ENCODE measurements around the gene RCHY1.

RCHY1 gene

DNA sequence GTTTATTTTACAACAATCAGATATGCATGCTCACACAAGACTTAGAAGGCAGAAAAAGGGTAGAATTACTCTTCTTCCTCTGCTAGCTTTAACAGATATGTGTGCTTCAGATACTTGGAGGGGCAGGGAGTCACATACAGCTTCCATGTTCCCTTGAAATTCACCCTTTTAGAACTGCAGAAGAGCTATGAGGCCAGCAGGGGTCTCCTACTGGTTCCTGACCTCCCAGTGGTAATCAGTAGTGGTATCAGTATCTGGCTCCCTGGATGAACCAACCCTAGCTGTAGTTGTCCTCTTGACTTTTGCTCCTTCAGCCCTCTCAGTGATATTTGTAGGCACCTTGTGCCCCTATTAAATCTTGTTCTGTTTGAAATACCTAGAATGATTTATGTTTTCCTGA lies 81.5 kb downstream of the RCHY1 start:
- H3K9me3 ChIP-seq (ENCODE audit: severe bottlenecking), result no peaks in the 10 kb centered on the region
- ATAC-seq (ENCODE audit: low read depth), result peak; percentile 81
- no peak overlapping the region for H3K27ac ChIP-seq (ENCODE audit: poor library complexity, severe bottlenecking)
- peaks cover 6% of the 10 kb centered on the region for H3K27me3 ChIP-seq (ENCODE audit: insufficient read depth, poor library complexity, severe bottlenecking)
- no peak for DNase-seq (ENCODE audit: low spot score)
- peak; percentile 22 for TF ChIP-seq CTCF (IDR thresholded peaks at IDR 0.05; ENCODE audit: poor library complexity, severe bottlenecking)
- H3K4me1 ChIP-seq (ENCODE audit: insufficient read depth, poor library complexity, severe bottlenecking), result no peaks in the 10 kb centered on the region
- no peak overlapping the region for H3K4me3 ChIP-seq (ENCODE audit: severe bottlenecking)
- H3K36me3 ChIP-seq (ENCODE audit: low read depth), result no peaks in the 10 kb centered on the region

- TF ChIP-seq CTCF (IDR thresholded peaks at IDR 0.05; ENCODE audit: poor library complexity, severe bottlenecking), result no peak
- ATAC-seq (ENCODE audit: low read depth), result no peak
Measured at GRCh38 chr4:75429208-75429607, 85.0 kb downstream of the RCHY1 start.

More at GRCh38 chr4:75429208-75429607, 85.0 kb downstream of the RCHY1 start:
- H3K4me3 ChIP-seq (ENCODE audit: severe bottlenecking), result no peak overlapping the region
- H3K9me3 ChIP-seq (ENCODE audit: severe bottlenecking), result no peaks in the 10 kb centered on the region
- H3K27ac ChIP-seq (ENCODE audit: poor library complexity, severe bottlenecking), result no peak overlapping the region
- no peak for DNase-seq (ENCODE audit: low spot score)
- H3K27me3 ChIP-seq (ENCODE audit: insufficient read depth, poor library complexity, severe bottlenecking), result peaks cover 6% of the 10 kb centered on the region
- no peaks in the 10 kb centered on the region for H3K4me1 ChIP-seq (ENCODE audit: insufficient read depth, poor library complexity, severe bottlenecking)
- H3K36me3 ChIP-seq (ENCODE audit: low read depth), result no peaks in the 10 kb centered on the region
